HEK293T (cell line): Measurements from ENCODE around the gene CDK17.
"Not testable (repeated sequence)": the region's sequence is repeated elsewhere in the genome, so short reads cannot be mapped to it uniquely, and the experiment has no call there.

Experiments used
- CTCF ChIA-PET: fragments of 350-600 bp; formaldehyde crosslinking; extraction: SDS; loops from one replicate; lab custom pipeline; 2021; ENCODE audit warnings: antibody characterized with exemption, inconsistent platforms; lab: Yijun Ruan, JAX
- POLR2A ChIA-PET: fragments of 350-600 bp; formaldehyde crosslinking; extraction: SDS; loops from one replicate; lab custom pipeline; 2020; ENCODE audit warnings: antibody characterized with exemption, inconsistent platforms; lab: Yijun Ruan, JAX
- DNase-seq: peaks from one replicate; pipeline ENCODE4 v3.0.0; 2012; ENCODE audit warnings: mixed read lengths; ENCODE audit errors: extremely low spot score
- ARNT ChIP-seq: fragments of 450-650 bp; IDR thresholded peaks from 2 replicates; pipeline ENCODE4 v1.6.1; 2017; ENCODE audit warnings: mild to moderate bottlenecking
- BHLHE40 ChIP-seq: fragments of 450-650 bp; IDR thresholded peaks from 2 replicates; pipeline ENCODE4 v1.6.1; 2016; ENCODE audit warnings: mild to moderate bottlenecking, moderate library complexity, borderline replicate concordance
- CTBP1 ChIP-seq: fragments of 450-650 bp; IDR thresholded peaks from 2 replicates; pipeline ENCODE4 v1.6.1; 2016; ENCODE audit warnings: borderline replicate concordance
- ELF4 ChIP-seq: fragments of 450-650 bp; IDR thresholded peaks from 2 replicates; pipeline ENCODE4 v1.6.1; 2017; ENCODE audit warnings: antibody characterized with exemption
- FOXA1 ChIP-seq: fragments of 450-650 bp; IDR thresholded peaks from 2 replicates; pipeline ENCODE4 v1.6.1; 2016; ENCODE audit warnings: mild to moderate bottlenecking
- FOXK2 ChIP-seq: fragments of 450-650 bp; IDR thresholded peaks from 2 replicates; pipeline ENCODE4 v1.6.1; 2016; ENCODE audit warnings: mild to moderate bottlenecking
- FOXM1 ChIP-seq: fragments of 450-650 bp; IDR thresholded peaks from 2 replicates; pipeline ENCODE4 v1.6.1; 2017; ENCODE audit warnings: mild to moderate bottlenecking, borderline replicate concordance
- HDGF ChIP-seq: fragments of 450-650 bp; IDR thresholded peaks from 2 replicates; pipeline ENCODE4 v1.6.1; 2017; ENCODE audit warnings: antibody characterized with exemption, borderline replicate concordance
- L3MBTL2 ChIP-seq: fragments of 450-650 bp; conservative IDR thresholded peaks from 2 replicates; pipeline ENCODE4 v1.6.1; 2016; ENCODE audit warnings: mild to moderate bottlenecking
- LEF1 ChIP-seq: fragments of 450-650 bp; IDR thresholded peaks from 2 replicates; pipeline ENCODE4 v1.6.1; 2017; ENCODE audit warnings: mild to moderate bottlenecking, borderline replicate concordance
- NFRKB ChIP-seq: fragments of 450-650 bp; IDR thresholded peaks from 2 replicates; pipeline ENCODE4 v1.6.1; 2016; ENCODE audit warnings: mild to moderate bottlenecking, moderate library complexity
- SP1 ChIP-seq: fragments of 450-650 bp; IDR thresholded peaks from 2 replicates; pipeline ENCODE4 v1.6.1; 2017
- SUZ12 ChIP-seq: fragments of 450-650 bp; IDR thresholded peaks from 2 replicates; pipeline ENCODE4 v1.6.1; 2016; ENCODE audit warnings: mild to moderate bottlenecking
- TARDBP ChIP-seq: fragments of 450-650 bp; IDR thresholded peaks from 2 replicates; pipeline ENCODE4 v1.6.1; 2016
- ZNF384 ChIP-seq: fragments of 450-650 bp; IDR thresholded peaks from 2 replicates; pipeline ENCODE4 v1.6.1; 2016
- TF ChIP-seq, protein P1 (sequence below): fragments of 450-650 bp; IDR thresholded peaks from 2 replicates; pipeline ENCODE4 v1.6.1; 2016

Gene CDK17

DNA sequence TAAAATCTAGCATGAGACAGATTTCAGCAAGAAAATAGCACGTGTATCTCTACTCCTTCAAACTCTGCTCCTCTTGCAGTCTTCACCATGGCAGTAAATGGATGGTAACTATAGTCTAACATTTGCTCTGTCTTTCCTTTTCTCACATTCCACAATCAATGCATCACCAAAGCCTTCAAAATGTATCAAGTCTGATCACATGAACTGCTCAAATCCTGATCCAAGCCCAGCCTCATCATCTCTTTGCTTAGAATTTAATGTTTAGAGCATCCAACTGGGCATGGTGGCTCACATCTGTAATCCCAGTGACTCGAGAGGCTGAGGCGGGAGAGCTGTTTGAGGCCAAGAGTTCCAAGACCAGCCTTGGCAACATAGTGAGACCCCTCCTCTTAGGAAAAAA lies 45.9 kb downstream of the CDK17 start:
- POLR2A ChIA-PET, result no interaction called here
- TF ChIP-seq HDGF, result no peak
- TF ChIP-seq TARDBP, result no peak
- TF ChIP-seq SP1, result no peak
- TF ChIP-seq, protein P1, sequence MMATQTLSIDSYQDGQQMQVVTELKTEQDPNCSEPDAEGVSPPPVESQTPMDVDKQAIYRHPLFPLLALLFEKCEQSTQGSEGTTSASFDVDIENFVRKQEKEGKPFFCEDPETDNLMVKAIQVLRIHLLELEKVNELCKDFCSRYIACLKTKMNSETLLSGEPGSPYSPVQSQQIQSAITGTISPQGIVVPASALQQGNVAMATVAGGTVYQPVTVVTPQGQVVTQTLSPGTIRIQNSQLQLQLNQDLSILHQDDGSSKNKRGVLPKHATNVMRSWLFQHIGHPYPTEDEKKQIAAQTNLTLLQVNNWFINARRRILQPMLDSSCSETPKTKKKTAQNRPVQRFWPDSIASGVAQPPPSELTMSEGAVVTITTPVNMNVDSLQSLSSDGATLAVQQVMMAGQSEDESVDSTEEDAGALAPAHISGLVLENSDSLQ, result no peak
- TF ChIP-seq FOXM1, result no peak
- no peak for TF ChIP-seq NFRKB
- no peak for TF ChIP-seq FOXA1
- TF ChIP-seq LEF1, result no peak
- no peak for TF ChIP-seq CTBP1
- TF ChIP-seq BHLHE40, result no peak
- TF ChIP-seq FOXK2, result no peak
- no peak for TF ChIP-seq ZNF384
- no peak for TF ChIP-seq L3MBTL2
- TF ChIP-seq ARNT, result no peak
- TF ChIP-seq ELF4, result no peak
- TF ChIP-seq SUZ12, result no peak
- CTCF ChIA-PET, result no interaction called here
- no peak for DNase-seq

DNA sequence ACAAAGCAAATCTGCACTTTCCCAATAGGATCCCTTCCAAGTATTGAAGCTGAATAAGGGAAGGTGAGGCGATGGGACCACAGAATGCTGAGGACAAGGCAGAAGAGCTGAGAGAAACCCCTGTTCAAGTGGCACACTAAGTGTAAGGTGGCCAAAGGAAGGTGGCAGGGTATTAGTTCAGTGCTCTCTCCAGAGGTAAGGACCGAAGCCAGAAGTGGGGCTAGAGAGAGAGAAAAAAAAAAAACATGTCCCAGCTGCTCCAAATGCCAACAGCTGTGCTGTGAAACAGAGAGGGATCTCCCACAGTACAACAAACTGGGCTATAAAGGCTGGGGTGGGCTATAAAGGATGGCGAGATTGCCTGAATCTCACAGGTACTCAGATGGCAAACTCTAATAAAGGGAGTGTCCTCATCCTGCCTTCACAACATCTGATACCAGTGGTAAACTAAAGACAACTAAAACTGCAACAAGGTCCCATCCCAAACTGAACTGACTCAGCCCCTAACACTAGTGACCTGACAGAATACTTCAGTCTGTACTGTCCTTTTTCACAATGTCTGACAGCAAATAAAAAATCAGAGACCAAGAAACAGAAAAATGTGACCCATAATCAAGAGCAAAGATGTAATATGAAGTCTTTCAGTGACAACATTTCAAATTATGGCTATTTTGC lies 47.9 kb downstream of the CDK17 start:
- CTCF ChIA-PET, result interaction anchor here (0.6 kb wide), 1 partner anchor 15 kb away, joined by 3 read pairs; no protein-coding TSS in a partner anchor
- DNase-seq, result no peak
- TF ChIP-seq SUZ12, result no peak
- TF ChIP-seq CTBP1, result no peak
- no peak for TF ChIP-seq ELF4
- no peak for TF ChIP-seq FOXK2
- no peak for TF ChIP-seq NFRKB
- no peak for TF ChIP-seq L3MBTL2
- TF ChIP-seq TARDBP, result no peak
- TF ChIP-seq HDGF, result no peak
- no peak for TF ChIP-seq LEF1
- TF ChIP-seq ARNT, result no peak
- TF ChIP-seq SP1, result no peak
- no peak for TF ChIP-seq FOXM1
- TF ChIP-seq FOXA1, result no peak
- TF ChIP-seq ZNF384, result no peak
- TF ChIP-seq, protein P1, result no peak
- no peak for TF ChIP-seq BHLHE40
- POLR2A ChIA-PET, result no interaction called here

DNA sequence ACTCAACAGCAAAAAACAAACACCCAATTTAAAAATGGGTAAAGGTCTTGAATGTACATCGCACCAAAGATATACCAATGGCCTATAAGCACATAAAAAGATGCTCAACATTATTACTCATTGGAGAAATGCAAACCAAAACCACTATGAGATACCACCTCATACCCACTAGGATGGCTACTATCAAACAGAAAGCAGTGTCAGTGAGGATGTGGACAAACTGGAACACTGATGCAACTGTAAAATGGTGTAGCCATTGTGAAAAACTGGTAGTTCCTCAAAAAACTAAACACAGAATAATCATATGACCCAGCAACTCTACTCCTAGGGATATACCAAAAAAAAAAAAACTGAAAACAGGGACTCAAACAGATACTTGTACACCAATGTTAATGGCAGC lies 49.3 kb downstream of the CDK17 start:
- POLR2A ChIA-PET, result no interaction called here

DNA sequence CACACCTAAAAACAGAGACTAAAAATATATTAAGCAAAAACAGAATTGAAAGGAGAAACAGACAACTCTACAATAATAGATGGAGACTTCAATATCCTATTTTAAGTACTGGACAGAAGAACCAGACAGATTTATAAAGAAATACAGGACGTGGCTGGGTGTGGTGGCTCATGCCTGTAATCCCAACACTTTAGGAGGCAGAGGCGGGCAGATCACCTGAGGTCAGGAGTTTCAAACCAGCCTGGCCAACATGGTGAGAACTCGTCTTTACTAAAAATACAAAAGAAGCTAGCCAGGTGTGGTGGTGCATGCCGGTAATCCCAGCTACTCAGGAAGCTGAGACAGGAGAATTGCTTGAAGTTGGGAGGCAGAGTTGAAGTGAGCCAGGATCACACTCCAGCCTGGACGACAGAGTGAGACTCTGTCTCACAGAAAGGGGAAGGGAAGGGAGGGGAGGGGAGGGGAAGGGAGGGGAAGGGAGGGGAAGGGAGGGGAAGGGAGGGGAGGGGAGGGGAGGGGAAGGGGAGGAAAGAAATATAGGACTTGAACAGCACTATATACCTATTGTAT lies 53.0 kb downstream of the CDK17 start:
- ChIA-PET CTCF (no interaction called here), POLR2A (no interaction called here)
- TF ChIP-seq FOXK2 (no peak), CTBP1 (no peak), FOXM1 (no peak), ZNF384 (no peak), LEF1 (no peak), FOXA1 (no peak), ARNT (no peak), L3MBTL2 (no peak), SUZ12 (no peak), BHLHE40 (no peak), TARDBP (no peak), NFRKB (no peak), SP1 (no peak), HDGF (no peak), ELF4 (no peak)
- TF ChIP-seq, protein P1, result no peak
- DNase-seq, result no peak

More for the DNA sequence above, 49.3 kb downstream of the CDK17 start:
- TF ChIP-seq FOXM1 (no peak), SP1 (no peak), L3MBTL2 (no peak), TARDBP (no peak), ELF4 (no peak), CTBP1 (no peak), BHLHE40 (no peak), SUZ12 (no peak), FOXA1 (no peak), ARNT (no peak), HDGF (no peak), FOXK2 (no peak), LEF1 (no peak), ZNF384 (no peak), NFRKB (no peak)
- TF ChIP-seq, protein P1, result no peak
- no peak for DNase-seq
- CTCF ChIA-PET, result no interaction called here

DNA sequence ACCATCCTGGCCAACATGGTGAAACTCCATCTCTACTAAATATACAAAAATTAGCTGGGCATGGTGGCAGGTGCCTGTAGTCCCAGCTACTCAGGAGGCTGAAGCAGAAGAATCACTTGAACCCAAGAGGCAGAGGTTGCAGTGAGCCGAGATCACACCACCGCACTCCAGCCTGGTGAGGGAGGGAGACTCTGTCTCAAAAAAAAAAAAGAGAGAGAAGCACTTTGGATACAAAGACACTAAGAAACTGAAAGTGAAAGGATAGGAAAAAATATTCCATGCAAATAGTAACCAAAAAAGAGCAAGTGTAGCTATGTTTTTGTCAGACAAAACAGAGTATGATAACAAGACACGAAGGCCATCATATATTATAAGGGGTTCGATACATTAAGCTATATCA lies 53.5 kb downstream of the CDK17 start:
- CTCF ChIA-PET, POLR2A ChIA-PET, DNase-seq: not testable (repeated sequence)
